Small intestine (tissue), 7 donors: ENCODE results near the gene GAB1. TPM values are rescaled to one million over a fixed set of nuclear protein-coding genes. Genes with fewer than 3 reads are reported as not detected.
A peak's percentile ranks its signal among the peaks of the same experiment; 100 is the strongest.

Source experiments
- DNase-seq, 2 donors: peaks; one replicate each; pipeline versions ENCODE4 v3.0.0 to v3.0.0-alpha.2; 2013
- FAIRE-seq: peaks from 2 replicates; lab custom pipeline; 2012; peaks lifted over from hg19 to GRCh38; lab: Jason Lieb, UNC
- H3K27ac ChIP-seq, 3 donors: one replicate each; pipeline ENCODE4 v1.5.1; 2013; ENCODE audit warnings: low read length in 2 of 3, mild to moderate bottlenecking in 2 of 3, control low read depth in 1 of 3, inconsistent platforms in 1 of 3, low read depth in 1 of 3, moderate library complexity in 1 of 3
- H3K27me3 ChIP-seq, 3 donors: one replicate each; pipeline ENCODE4 v1.6.1; 2013; ENCODE audit warnings: low read length in 3 of 3, inconsistent platforms in 1 of 3; ENCODE audit not compliant: control insufficient read depth in 3 of 3, insufficient read depth in 3 of 3
- H3K36me3 ChIP-seq, 3 donors: one replicate each; pipeline ENCODE4 v1.6.1; 2013; ENCODE audit warnings: low read length in 3 of 3, inconsistent platforms in 1 of 3, low read depth in 1 of 3, mild to moderate bottlenecking in 1 of 3, moderate library complexity in 1 of 3; ENCODE audit not compliant: control insufficient read depth in 3 of 3, insufficient read depth in 2 of 3
- H3K4me1 ChIP-seq, 3 donors: one replicate each; pipeline ENCODE4 v1.6.1; 2013; ENCODE audit warnings: low read length in 2 of 3, inconsistent platforms in 1 of 3, low read depth in 1 of 3, mild to moderate bottlenecking in 1 of 3, moderate library complexity in 1 of 3; ENCODE audit not compliant: control insufficient read depth in 3 of 3, insufficient read depth in 2 of 3
- H3K4me3 ChIP-seq, 3 donors: one replicate each; pipeline ENCODE4 v1.5.1; 2013; ENCODE audit warnings: low read length in 3 of 3, control low read depth in 1 of 3, inconsistent platforms in 1 of 3, low read depth in 1 of 3, mild to moderate bottlenecking in 1 of 3, moderate library complexity in 1 of 3
- H3K9me3 ChIP-seq, 2 donors: one replicate each; pipeline ENCODE4 v1.6.1; 2013; ENCODE audit warnings: low read depth in 1 of 2, low read length in 1 of 2; ENCODE audit not compliant: control insufficient read depth in 2 of 2, insufficient read depth in 1 of 2
- WGBS, 3 donors: extraction: QIAGEN DNeasy Blood & Tissue Kit; methylation state at CpG; one replicate each; pipeline ENCODE4 v1.1.7; 2013; 5-methylcytosine and 5-hydroxymethylcytosine counted together
- polyA plus RNA-seq, 4 donors: library from polyadenylated mRNA; stranded (reverse) in 3 of 4; unstranded in 1 of 4; fragments of 200-250 nt in 3 of 4; fragments of 120-200 nt in 1 of 4; gene quantifications; one replicate each; pipeline versions ENCODE4 v1.2.1 to v1.2.3, GENCODE V29; 2013
- donor health status: healthy with polysubstance abuse.
- donor health status: control.
- donor health status: control.
- donor health status: Bipolar disorder and iron deficiency.
- donor health status: healthy.

GAB1 gene
- polyA plus RNA-seq, 4 donors = 3.5 to 71.7 (median 6.7) TPM

GRCh38 chr4:143320113-143320512, 16.6 kb upstream of the GAB1 start:
- Histone ChIP-seq H3K27ac (no peak overlapping the region), H3K36me3 (no peaks in the 10 kb centered on the region), H3K4me3 (no peak overlapping the region), H3K27me3 (no peaks in the 10 kb centered on the region), H3K9me3 (no peaks in the 10 kb centered on the region), H3K4me1 (no peaks in the 10 kb centered on the region)
- DNase-seq (peak in 1 of 2 donors; percentile 22), FAIRE-seq (no peak)
- 0 to 15% (median 11%) methylated on average over 1 of the region's 1 CpG for WGBS, 3 donors

DNA sequence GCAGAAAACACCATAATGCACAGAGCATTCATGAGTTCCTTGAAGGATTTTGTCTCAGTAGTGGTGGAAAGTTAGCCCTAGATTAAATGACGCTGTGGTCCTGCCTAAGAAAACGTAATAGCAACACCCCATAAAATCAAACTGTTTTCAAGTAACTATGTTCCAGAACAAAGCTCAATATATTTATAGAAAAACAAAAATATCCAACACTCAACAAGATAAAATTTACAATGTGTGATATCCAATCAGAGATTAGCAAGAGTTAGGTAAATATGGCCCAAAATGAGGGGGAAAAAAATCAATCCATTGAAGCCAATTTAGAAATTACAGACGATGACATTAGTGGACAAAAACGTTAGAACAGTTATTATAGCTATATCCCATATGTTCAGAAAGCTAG, 9.9 kb upstream of the GAB1 start:
- H3K9me3 ChIP-seq = no peaks in the 10 kb centered on the region
- DNase-seq (no peak), FAIRE-seq (no peak)
- H3K4me1 ChIP-seq = no peaks in the 10 kb centered on the region
- WGBS, 3 donors = 79 to 80% (median 79%) methylated on average over 4 of the region's 4 CpGs
- H3K4me3 ChIP-seq = no peak overlapping the region
- no peaks in the 10 kb centered on the region for H3K36me3 ChIP-seq
- H3K27me3 ChIP-seq = no peaks in the 10 kb centered on the region
- H3K27ac ChIP-seq = no peak overlapping the region

- Histone ChIP-seq H3K9me3 (no peaks in the 10 kb centered on the region), H3K4me1 (peaks cover 0 to under 1% (median 0%) of the 10 kb centered on the region in 3 donors), H3K27ac (no peak overlapping the region), H3K36me3 (no peaks in the 10 kb centered on the region), H3K4me3 (no peak overlapping the region), H3K27me3 (no peaks in the 10 kb centered on the region)
- WGBS, 3 donors = 84 to 93% (median 87%) methylated on average over 6 of the region's 6 CpGs
- FAIRE-seq (no peak), DNase-seq (no peak)
Observed at GRCh38 chr4:143329985-143330384, 6.7 kb upstream of the GAB1 start.

- Histone ChIP-seq H3K27me3 (no peaks in the 10 kb centered on the region), H3K9me3 (no peaks in the 10 kb centered on the region), H3K36me3 (no peaks in the 10 kb centered on the region), H3K4me1 (peaks cover 0 to 10% (median 0%) of the 10 kb centered on the region in 3 donors), H3K4me3 (peak overlapping the region; percentile 83 to 90 (median 84)), H3K27ac (peak overlapping the region; percentile 87 to 98 (median 95))
- FAIRE-seq (no peak), DNase-seq (peak; percentile 85 to 96)
- 1% methylated on average over 60 to 85 of the region's 85 CpGs for WGBS, 3 donors
Observed at GRCh38 chr4:143335979-143336780, 496 bp upstream of the GAB1 start.

DNA sequence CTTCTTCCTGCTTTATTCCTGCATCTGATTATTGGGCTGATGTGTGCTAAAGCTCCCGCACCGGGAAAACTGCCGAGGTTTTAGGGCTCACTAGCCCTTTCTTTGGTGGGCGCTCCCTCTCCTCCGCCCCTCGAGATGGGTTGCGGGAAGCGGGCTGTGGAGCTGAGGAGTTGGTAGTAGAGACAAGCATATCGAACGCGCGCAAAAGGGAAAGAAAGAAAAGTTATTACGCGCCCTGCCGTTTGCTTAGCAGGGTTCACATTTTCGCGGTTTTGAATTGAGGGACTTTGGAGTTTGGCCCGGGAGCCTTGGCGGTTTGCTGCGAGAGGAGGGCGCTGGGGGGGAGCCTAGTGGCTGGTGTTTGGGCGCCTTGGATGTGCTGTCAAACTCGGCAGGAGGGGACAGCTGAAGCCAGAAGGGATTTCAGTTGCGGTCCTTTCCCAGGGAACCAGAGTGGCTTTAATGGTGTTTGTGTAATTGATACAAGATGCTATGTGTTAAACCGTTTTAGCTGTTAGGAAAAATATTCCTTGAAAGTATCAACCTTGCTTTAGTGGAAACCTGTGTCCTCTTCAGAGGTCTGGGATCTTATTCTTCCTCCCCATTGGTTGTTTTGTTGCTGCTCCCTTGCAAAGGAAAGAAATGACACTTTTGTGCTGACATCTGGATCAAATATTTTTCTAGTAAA, 1.1 kb downstream of the GAB1 start:
- Histone ChIP-seq H3K36me3 (no peaks in the 10 kb centered on the region), H3K4me1 (peaks cover 0 to 10% (median under 1%) of the 10 kb centered on the region in 3 donors), H3K9me3 (no peaks in the 10 kb centered on the region), H3K4me3 (peak overlapping the region; percentile 83 to 90 (median 84)), H3K27ac (peak overlapping the region; percentile 87 to 98 (median 95)), H3K27me3 (no peaks in the 10 kb centered on the region)
- DNase-seq = peak; percentile 88 to 92
- FAIRE-seq = no peak
- 1% methylated on average over 25 of the region's 25 CpGs for WGBS, 3 donors

- no peak for DNase-seq
- peak overlapping the region in 1 of 3 donors; percentile 98 for H3K27ac ChIP-seq
- H3K36me3 ChIP-seq = no peaks in the 10 kb centered on the region
- WGBS, 3 donors = 13 to 31% (median 27%) methylated on average over 5 of the region's 5 CpGs
- H3K4me3 ChIP-seq = peak overlapping the region in 2 of 3 donors; percentile 84 to 90
- FAIRE-seq = no peak
- peaks cover 0 to 10% (median 6%) of the 10 kb centered on the region in 3 donors for H3K4me1 ChIP-seq
- H3K9me3 ChIP-seq = no peaks in the 10 kb centered on the region
- H3K27me3 ChIP-seq = no peaks in the 10 kb centered on the region
Observed at GRCh38 chr4:143338313-143338712, 1.6 kb downstream of the GAB1 start.

DNA sequence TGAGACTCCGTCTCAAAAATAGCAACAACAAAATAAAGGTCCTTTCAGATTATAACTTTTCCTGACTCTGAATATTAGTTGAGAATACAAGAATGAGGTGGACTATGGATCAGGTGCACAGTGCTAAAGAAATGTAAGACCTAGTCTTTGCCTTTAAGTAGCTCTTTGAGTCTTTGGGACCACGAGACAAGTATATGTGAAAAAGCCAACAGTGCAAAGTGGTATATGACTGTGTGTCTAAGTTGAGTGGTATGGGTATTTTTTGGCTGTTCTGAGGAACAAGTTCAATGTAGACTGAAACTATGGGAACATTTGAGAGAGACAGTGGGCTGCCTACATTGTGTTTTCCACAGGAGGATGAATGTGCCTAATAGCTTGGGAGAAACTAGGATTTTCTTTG, 2.8 kb downstream of the GAB1 start:
- Histone ChIP-seq H3K27me3 (no peaks in the 10 kb centered on the region), H3K36me3 (no peaks in the 10 kb centered on the region), H3K27ac (no peak overlapping the region), H3K4me3 (no peak overlapping the region), H3K4me1 (peaks cover 0 to 16% (median 8%) of the 10 kb centered on the region in 3 donors), H3K9me3 (no peaks in the 10 kb centered on the region)
- DNase-seq (no peak), FAIRE-seq (no peak)
- 71 to 90% (median 74%) methylated on average over 2 of the region's 2 CpGs for WGBS, 3 donors

DNA sequence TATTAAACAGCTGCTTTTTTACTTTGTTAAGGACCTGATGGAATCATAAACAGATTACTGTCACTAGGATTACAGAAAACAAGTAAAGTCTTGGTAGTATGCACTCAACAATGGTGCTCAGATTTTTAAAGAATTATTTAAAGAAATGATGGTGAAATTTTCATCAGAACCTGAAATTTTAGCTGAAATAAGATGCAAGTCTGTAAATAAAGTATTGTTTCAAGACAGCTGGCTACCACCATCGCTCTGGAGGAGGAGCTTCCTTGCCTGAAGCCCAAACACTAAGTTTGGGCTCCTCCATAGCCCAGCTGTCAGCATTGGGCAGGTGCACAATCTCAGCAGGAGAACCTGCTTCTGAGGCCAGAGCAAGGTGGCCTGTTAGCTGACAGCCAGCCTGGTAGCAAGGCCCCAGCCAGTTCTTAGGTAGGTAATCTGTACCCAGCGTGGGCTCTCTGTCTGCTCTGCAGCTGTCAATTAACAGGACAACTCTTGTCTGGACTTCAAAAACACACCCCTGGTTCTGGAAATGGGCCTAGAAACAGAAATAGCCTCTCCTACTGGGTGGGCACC, 4.6 kb downstream of the GAB1 start:
- WGBS, 3 donors = 81 to 87% (median 85%) methylated on average over 2 of the region's 2 CpGs
- Histone ChIP-seq H3K27ac (no peak overlapping the region), H3K9me3 (no peaks in the 10 kb centered on the region), H3K4me3 (no peak overlapping the region), H3K36me3 (no peaks in the 10 kb centered on the region), H3K27me3 (no peaks in the 10 kb centered on the region), H3K4me1 (peaks cover 0 to 26% (median 8%) of the 10 kb centered on the region in 3 donors)
- FAIRE-seq (no peak), DNase-seq (no peak)
